ENCODE data around the gene FGFR2.

Gene FGFR2

GRCh38 chr10:121503587-121504051, 94.6 kb downstream of the FGFR2 start:
- no peak overlapping the region for H3K27ac ChIP-seq (ENCODE audit: low read depth, low read length)
- no peaks in the 10 kb centered on the region for H3K79me2 ChIP-seq (ENCODE audit: control insufficient read depth, low read length)
- no peak overlapping the region for H3K4me3 ChIP-seq (ENCODE audit: low read length)
- TF ChIP-seq EZH2phosphoT487 (IDR thresholded peaks at IDR 0.05; ENCODE audit: borderline replicate concordance, low read length) = no peak
- H4K20me1 ChIP-seq (ENCODE audit: control insufficient read depth, insufficient read depth, low read depth, low read length) = no peaks in the 10 kb centered on the region
- H3K27me3 ChIP-seq (ENCODE audit: control insufficient read depth, low read length) = no peaks in the 10 kb centered on the region
- H3K4me1 ChIP-seq (ENCODE audit: control insufficient read depth, low read length) = no peaks in the 10 kb centered on the region
- no peaks in the 10 kb centered on the region for H3K36me3 ChIP-seq (ENCODE audit: control insufficient read depth, low read length)
- H3K9me3 ChIP-seq (ENCODE audit: control insufficient read depth, insufficient read depth, low read length) = no peaks in the 10 kb centered on the region
- H3F3A ChIP-seq (ENCODE audit: control insufficient read depth, insufficient read depth) = no peaks in the 10 kb centered on the region
- H3K9me2 ChIP-seq (replicated peaks; ENCODE audit: control insufficient read depth, low read length) = no peaks in the 10 kb centered on the region
- H3K4me2 ChIP-seq (ENCODE audit: low read length) = no peak overlapping the region

- Histone ChIP-seq H3K4me1 (ENCODE audit: control insufficient read depth, low read length) (no peaks in the 10 kb centered on the region), H3K4me3 (ENCODE audit: low read length) (no peak overlapping the region), H4K20me1 (ENCODE audit: control insufficient read depth, insufficient read depth, low read depth, low read length) (no peaks in the 10 kb centered on the region), H3K9me2 (replicated peaks; ENCODE audit: control insufficient read depth, low read length) (no peaks in the 10 kb centered on the region), H3K27ac (ENCODE audit: low read depth, low read length) (no peak overlapping the region), H3K4me2 (ENCODE audit: low read length) (no peak overlapping the region), H3K79me2 (ENCODE audit: control insufficient read depth, low read length) (no peaks in the 10 kb centered on the region), H3K9me3 (ENCODE audit: control insufficient read depth, insufficient read depth, low read length) (no peaks in the 10 kb centered on the region), H3K36me3 (ENCODE audit: control insufficient read depth, low read length) (no peaks in the 10 kb centered on the region), H3F3A (ENCODE audit: control insufficient read depth, insufficient read depth) (no peaks in the 10 kb centered on the region), H3K27me3 (ENCODE audit: control insufficient read depth, low read length) (no peaks in the 10 kb centered on the region)
- TF ChIP-seq CTCF (IDR thresholded peaks at IDR 0.05; ENCODE audit: low read depth, low read length, poor library complexity, severe bottlenecking) = no peak
Measured at GRCh38 chr10:121501796-121502195, 96.4 kb downstream of the FGFR2 start.

GRCh38 chr10:121500701-121501332, 97.4 kb downstream of the FGFR2 start:
- no peaks in the 10 kb centered on the region for H3K79me2 ChIP-seq (ENCODE audit: control insufficient read depth, low read length)
- H3K4me2 ChIP-seq (ENCODE audit: low read length) = no peak overlapping the region
- H3K27ac ChIP-seq (ENCODE audit: low read depth, low read length) = no peak overlapping the region
- H3K4me3 ChIP-seq (ENCODE audit: low read length) = no peak overlapping the region
- no peaks in the 10 kb centered on the region for H3F3A ChIP-seq (ENCODE audit: control insufficient read depth, insufficient read depth)
- no peaks in the 10 kb centered on the region for H3K36me3 ChIP-seq (ENCODE audit: control insufficient read depth, low read length)
- TF ChIP-seq EZH2phosphoT487 (IDR thresholded peaks at IDR 0.05; ENCODE audit: borderline replicate concordance, low read length) = no peak
- TF ChIP-seq CTCF (IDR thresholded peaks at IDR 0.05; ENCODE audit: low read depth, low read length, poor library complexity, severe bottlenecking) = no peak
- no peaks in the 10 kb centered on the region for H3K27me3 ChIP-seq (ENCODE audit: control insufficient read depth, low read length)
- H4K20me1 ChIP-seq (ENCODE audit: control insufficient read depth, insufficient read depth, low read depth, low read length) = no peaks in the 10 kb centered on the region
- no peaks in the 10 kb centered on the region for H3K9me3 ChIP-seq (ENCODE audit: control insufficient read depth, insufficient read depth, low read length)
- H3K4me1 ChIP-seq (ENCODE audit: control insufficient read depth, low read length) = no peaks in the 10 kb centered on the region
- no peaks in the 10 kb centered on the region for H3K9me2 ChIP-seq (replicated peaks; ENCODE audit: control insufficient read depth, low read length)

- H3K4me3 ChIP-seq (ENCODE audit: low read length) = no peak overlapping the region
- no peaks in the 10 kb centered on the region for H3K79me2 ChIP-seq (ENCODE audit: control insufficient read depth, low read length)
- H3K27ac ChIP-seq (ENCODE audit: low read depth, low read length) = no peak overlapping the region
- H3K9me2 ChIP-seq (replicated peaks; ENCODE audit: control insufficient read depth, low read length) = no peaks in the 10 kb centered on the region
- no peaks in the 10 kb centered on the region for H3F3A ChIP-seq (ENCODE audit: control insufficient read depth, insufficient read depth)
- H3K9me3 ChIP-seq (ENCODE audit: control insufficient read depth, insufficient read depth, low read length) = no peaks in the 10 kb centered on the region
- no peaks in the 10 kb centered on the region for H4K20me1 ChIP-seq (ENCODE audit: control insufficient read depth, insufficient read depth, low read depth, low read length)
- H3K27me3 ChIP-seq (ENCODE audit: control insufficient read depth, low read length) = no peaks in the 10 kb centered on the region
- no peak overlapping the region for H3K4me2 ChIP-seq (ENCODE audit: low read length)
- TF ChIP-seq CTCF (IDR thresholded peaks at IDR 0.05; ENCODE audit: low read depth, low read length, poor library complexity, severe bottlenecking) = peak; percentile 38
- TF ChIP-seq EZH2phosphoT487 (IDR thresholded peaks at IDR 0.05; ENCODE audit: borderline replicate concordance, low read length) = no peak
- no peaks in the 10 kb centered on the region for H3K4me1 ChIP-seq (ENCODE audit: control insufficient read depth, low read length)
- H3K36me3 ChIP-seq (ENCODE audit: control insufficient read depth, low read length) = no peaks in the 10 kb centered on the region
Measured at GRCh38 chr10:121497513-121498470, 100.5 kb downstream of the FGFR2 start.
